B cell (primary cell): Measurements from ENCODE around the gene VAC14.

Experiments used
- EZH2 ChIP-seq: IDR thresholded peaks from 2 replicates; pipeline ENCODE4 v1.6.1; 2012; ENCODE audit warnings: borderline replicate concordance, low read depth, mild to moderate bottlenecking, moderate library complexity, low read length; ENCODE audit not compliant: insufficient read depth, poor library complexity, severe bottlenecking
- TF ChIP-seq, protein P1 (sequence below): fragments of 200-600 bp; IDR thresholded peaks from one replicate; pipeline ENCODE4 v1.8.0; 2022; ENCODE audit warnings: antibody characterized with exemption, mild to moderate bottlenecking

DNA sequence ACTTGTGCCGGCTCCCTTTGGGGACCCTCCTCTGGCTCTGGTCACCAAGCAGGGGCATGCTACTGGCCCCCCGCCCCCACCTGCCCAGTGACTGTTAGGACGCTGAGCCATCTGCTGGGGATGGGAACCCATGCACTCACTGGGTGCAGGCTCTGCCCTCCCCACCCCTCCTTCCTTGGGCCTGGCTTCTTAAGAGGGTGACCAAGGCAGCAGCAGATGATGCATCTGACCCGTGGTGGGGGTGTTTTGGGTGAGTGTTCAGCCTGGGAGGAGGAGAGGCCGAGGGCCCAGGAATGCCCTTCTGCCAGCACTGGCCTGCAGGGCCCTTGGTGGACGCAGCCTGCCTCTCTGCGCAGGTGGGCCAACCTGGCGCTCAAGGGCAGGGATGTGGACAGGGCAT is 95.9 kb downstream of the VAC14 start:
- TF ChIP-seq, protein P1, sequence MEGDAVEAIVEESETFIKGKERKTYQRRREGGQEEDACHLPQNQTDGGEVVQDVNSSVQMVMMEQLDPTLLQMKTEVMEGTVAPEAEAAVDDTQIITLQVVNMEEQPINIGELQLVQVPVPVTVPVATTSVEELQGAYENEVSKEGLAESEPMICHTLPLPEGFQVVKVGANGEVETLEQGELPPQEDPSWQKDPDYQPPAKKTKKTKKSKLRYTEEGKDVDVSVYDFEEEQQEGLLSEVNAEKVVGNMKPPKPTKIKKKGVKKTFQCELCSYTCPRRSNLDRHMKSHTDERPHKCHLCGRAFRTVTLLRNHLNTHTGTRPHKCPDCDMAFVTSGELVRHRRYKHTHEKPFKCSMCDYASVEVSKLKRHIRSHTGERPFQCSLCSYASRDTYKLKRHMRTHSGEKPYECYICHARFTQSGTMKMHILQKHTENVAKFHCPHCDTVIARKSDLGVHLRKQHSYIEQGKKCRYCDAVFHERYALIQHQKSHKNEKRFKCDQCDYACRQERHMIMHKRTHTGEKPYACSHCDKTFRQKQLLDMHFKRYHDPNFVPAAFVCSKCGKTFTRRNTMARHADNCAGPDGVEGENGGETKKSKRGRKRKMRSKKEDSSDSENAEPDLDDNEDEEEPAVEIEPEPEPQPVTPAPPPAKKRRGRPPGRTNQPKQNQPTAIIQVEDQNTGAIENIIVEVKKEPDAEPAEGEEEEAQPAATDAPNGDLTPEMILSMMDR: no peak
- TF ChIP-seq EZH2: no peak
